ENCODE measurements around the gene CPE. TPM values are rescaled to one million over a fixed set of nuclear protein-coding genes. Genes with fewer than 3 reads are reported as not detected.

Gene CPE
- total and polyA plus RNA-seq, 4 donors = 3.0 to 5.6 (median 4.5) TPM

DNA sequence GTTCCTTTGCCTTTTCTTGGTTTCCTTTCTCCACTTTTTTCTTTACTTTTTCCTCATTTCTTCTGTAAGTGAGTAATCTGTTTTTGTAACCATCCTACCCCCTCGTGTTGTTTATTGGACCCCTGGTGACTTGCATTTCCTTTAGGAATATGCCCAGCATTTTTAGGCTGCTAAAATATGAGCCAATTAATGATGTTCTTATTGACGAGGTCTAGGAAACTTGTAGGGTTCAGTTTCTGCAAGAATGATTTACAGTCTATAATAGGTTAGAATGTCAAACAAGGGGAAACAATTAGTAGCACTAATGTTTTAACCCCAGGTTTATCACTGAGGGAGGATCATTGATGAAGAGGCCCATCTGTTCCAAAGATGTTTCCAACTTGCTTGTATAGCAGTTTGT lies 79.0 kb downstream of the CPE start:
- Histone ChIP-seq H3K27ac (ENCODE audit: low read depth in 1 of 2, low read length in 2 of 2) (no peak overlapping the region), H3K36me3 (ENCODE audit: control insufficient read depth in 4 of 4, insufficient read depth in 3 of 4, low read depth in 1 of 4, low read length in 3 of 4) (no peaks in the 10 kb centered on the region), H3K4me3 (ENCODE audit: low read depth in 1 of 3, low read length in 3 of 3) (no peak overlapping the region), H3K9ac (ENCODE audit: low read depth in 1 of 2, low read length in 2 of 2) (no peak overlapping the region), H3K27me3 (ENCODE audit: control insufficient read depth in 4 of 4, insufficient read depth in 4 of 4, low read length in 3 of 4) (no peaks in the 10 kb centered on the region), H3K4me1 (ENCODE audit: control insufficient read depth in 4 of 4, insufficient read depth in 4 of 4, low read length in 3 of 4) (no peaks in the 10 kb centered on the region), H3K9me3 (ENCODE audit: control insufficient read depth in 4 of 4, low read length in 3 of 4) (no peaks in the 10 kb centered on the region)
- DNase-seq (ENCODE audit: low spot score) = no peak
- WGBS = 67% methylated on average over 2 of the region's 2 CpGs
- TF ChIP-seq EGR1 (IDR thresholded peaks at IDR 0.05; ENCODE audit: low read depth in 2 of 2) (no peak), YY1 (IDR thresholded peaks at IDR 0.05) (no peak), HNF4A (conservative IDR thresholded peaks at IDR 0.05) (no peak), SP1 (IDR thresholded peaks at IDR 0.05) (no peak), FOXA1 (IDR thresholded peaks at IDR 0.05) (no peak), GABPA (IDR thresholded peaks at IDR 0.05 in 1 of 2, conservative IDR thresholded peaks at IDR 0.05 in 1 of 2) (no peak), RXRA (IDR thresholded peaks at IDR 0.05) (no peak), HNF4G (IDR thresholded peaks at IDR 0.05) (no peak), JUND (IDR thresholded peaks at IDR 0.05) (no peak), TAF1 (conservative IDR thresholded peaks at IDR 0.05) (no peak)
- TF ChIP-seq, protein P1, sequence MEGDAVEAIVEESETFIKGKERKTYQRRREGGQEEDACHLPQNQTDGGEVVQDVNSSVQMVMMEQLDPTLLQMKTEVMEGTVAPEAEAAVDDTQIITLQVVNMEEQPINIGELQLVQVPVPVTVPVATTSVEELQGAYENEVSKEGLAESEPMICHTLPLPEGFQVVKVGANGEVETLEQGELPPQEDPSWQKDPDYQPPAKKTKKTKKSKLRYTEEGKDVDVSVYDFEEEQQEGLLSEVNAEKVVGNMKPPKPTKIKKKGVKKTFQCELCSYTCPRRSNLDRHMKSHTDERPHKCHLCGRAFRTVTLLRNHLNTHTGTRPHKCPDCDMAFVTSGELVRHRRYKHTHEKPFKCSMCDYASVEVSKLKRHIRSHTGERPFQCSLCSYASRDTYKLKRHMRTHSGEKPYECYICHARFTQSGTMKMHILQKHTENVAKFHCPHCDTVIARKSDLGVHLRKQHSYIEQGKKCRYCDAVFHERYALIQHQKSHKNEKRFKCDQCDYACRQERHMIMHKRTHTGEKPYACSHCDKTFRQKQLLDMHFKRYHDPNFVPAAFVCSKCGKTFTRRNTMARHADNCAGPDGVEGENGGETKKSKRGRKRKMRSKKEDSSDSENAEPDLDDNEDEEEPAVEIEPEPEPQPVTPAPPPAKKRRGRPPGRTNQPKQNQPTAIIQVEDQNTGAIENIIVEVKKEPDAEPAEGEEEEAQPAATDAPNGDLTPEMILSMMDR (IDR thresholded peaks at IDR 0.05; ENCODE audit: low read depth, low read length, missing input control) = no peak
- TF ChIP-seq, protein P2, sequence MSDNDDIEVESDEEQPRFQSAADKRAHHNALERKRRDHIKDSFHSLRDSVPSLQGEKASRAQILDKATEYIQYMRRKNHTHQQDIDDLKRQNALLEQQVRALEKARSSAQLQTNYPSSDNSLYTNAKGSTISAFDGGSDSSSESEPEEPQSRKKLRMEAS (IDR thresholded peaks at IDR 0.05) = no peak
- TF ChIP-seq, protein P3, sequence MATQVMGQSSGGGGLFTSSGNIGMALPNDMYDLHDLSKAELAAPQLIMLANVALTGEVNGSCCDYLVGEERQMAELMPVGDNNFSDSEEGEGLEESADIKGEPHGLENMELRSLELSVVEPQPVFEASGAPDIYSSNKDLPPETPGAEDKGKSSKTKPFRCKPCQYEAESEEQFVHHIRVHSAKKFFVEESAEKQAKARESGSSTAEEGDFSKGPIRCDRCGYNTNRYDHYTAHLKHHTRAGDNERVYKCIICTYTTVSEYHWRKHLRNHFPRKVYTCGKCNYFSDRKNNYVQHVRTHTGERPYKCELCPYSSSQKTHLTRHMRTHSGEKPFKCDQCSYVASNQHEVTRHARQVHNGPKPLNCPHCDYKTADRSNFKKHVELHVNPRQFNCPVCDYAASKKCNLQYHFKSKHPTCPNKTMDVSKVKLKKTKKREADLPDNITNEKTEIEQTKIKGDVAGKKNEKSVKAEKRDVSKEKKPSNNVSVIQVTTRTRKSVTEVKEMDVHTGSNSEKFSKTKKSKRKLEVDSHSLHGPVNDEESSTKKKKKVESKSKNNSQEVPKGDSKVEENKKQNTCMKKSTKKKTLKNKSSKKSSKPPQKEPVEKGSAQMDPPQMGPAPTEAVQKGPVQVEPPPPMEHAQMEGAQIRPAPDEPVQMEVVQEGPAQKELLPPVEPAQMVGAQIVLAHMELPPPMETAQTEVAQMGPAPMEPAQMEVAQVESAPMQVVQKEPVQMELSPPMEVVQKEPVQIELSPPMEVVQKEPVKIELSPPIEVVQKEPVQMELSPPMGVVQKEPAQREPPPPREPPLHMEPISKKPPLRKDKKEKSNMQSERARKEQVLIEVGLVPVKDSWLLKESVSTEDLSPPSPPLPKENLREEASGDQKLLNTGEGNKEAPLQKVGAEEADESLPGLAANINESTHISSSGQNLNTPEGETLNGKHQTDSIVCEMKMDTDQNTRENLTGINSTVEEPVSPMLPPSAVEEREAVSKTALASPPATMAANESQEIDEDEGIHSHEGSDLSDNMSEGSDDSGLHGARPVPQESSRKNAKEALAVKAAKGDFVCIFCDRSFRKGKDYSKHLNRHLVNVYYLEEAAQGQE (IDR thresholded peaks at IDR 0.05) = no peak

DNA sequence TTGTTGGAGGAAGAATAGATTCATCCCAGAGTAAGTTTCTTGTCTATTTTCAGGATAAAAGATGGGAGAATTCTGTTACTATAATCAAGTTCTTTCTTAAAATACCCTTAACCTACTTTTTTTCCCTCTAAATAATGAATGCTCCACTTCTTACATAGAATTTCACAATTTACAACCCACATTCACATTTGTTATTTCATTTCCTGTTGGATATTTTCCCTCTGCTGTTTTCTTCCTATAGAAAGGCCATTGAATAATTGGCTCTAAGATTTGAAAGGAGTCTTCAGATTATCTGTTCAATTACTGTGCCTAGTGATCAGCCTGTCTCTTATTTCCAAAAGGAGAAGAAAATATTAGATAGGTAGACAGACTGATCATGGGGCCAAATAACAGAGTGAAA lies 79.7 kb downstream of the CPE start:
- TF ChIP-seq JUND (IDR thresholded peaks at IDR 0.05) = no peak
- TF ChIP-seq, protein P3 (IDR thresholded peaks at IDR 0.05) = no peak
- no peak for TF ChIP-seq FOXA2 (IDR thresholded peaks at IDR 0.05)
- TF ChIP-seq GABPA (IDR thresholded peaks at IDR 0.05 in 1 of 2, conservative IDR thresholded peaks at IDR 0.05 in 1 of 2) = no peak
- no peak for TF ChIP-seq NR2F2 (IDR thresholded peaks at IDR 0.05)
- TF ChIP-seq TAF1 (conservative IDR thresholded peaks at IDR 0.05) = no peak
- TF ChIP-seq, protein P1 (IDR thresholded peaks at IDR 0.05; ENCODE audit: low read depth, low read length, missing input control) = no peak
- TF ChIP-seq, protein P2 (IDR thresholded peaks at IDR 0.05) = no peak
- DNase-seq (ENCODE audit: low spot score) = no peak
- no peaks in the 10 kb centered on the region for H3K27me3 ChIP-seq (ENCODE audit: control insufficient read depth in 4 of 4, insufficient read depth in 4 of 4, low read length in 3 of 4)
- no peak overlapping the region for H3K4me3 ChIP-seq (ENCODE audit: low read depth in 1 of 3, low read length in 3 of 3)
- H3K9me3 ChIP-seq (ENCODE audit: control insufficient read depth in 4 of 4, low read length in 3 of 4) = no peaks in the 10 kb centered on the region
- no peak overlapping the region for H3K9ac ChIP-seq (ENCODE audit: low read depth in 1 of 2, low read length in 2 of 2)
- H3K4me1 ChIP-seq (ENCODE audit: control insufficient read depth in 4 of 4, insufficient read depth in 4 of 4, low read length in 3 of 4) = no peaks in the 10 kb centered on the region
- no peak overlapping the region for H3K27ac ChIP-seq (ENCODE audit: low read depth in 1 of 2, low read length in 2 of 2)
- H3K36me3 ChIP-seq (ENCODE audit: control insufficient read depth in 4 of 4, insufficient read depth in 3 of 4, low read depth in 1 of 4, low read length in 3 of 4) = no peaks in the 10 kb centered on the region
